Activated T-cell treated with anti-CD3 and anti-CD28 coated beads, Interleukin-2, amount 50 U/mL, for 48 hours (primary cell): ENCODE measurements around the gene TEKT1.
"Not testable (repeated sequence)": the region's sequence is repeated elsewhere in the genome, so short reads cannot be mapped to it uniquely, and the experiment has no call there.

Experiments
- DNase-seq, 2 experiments: peaks; one replicate each; pipeline ENCODE4 v3.0.0-alpha.2; 2020

TEKT1 gene

DNA sequence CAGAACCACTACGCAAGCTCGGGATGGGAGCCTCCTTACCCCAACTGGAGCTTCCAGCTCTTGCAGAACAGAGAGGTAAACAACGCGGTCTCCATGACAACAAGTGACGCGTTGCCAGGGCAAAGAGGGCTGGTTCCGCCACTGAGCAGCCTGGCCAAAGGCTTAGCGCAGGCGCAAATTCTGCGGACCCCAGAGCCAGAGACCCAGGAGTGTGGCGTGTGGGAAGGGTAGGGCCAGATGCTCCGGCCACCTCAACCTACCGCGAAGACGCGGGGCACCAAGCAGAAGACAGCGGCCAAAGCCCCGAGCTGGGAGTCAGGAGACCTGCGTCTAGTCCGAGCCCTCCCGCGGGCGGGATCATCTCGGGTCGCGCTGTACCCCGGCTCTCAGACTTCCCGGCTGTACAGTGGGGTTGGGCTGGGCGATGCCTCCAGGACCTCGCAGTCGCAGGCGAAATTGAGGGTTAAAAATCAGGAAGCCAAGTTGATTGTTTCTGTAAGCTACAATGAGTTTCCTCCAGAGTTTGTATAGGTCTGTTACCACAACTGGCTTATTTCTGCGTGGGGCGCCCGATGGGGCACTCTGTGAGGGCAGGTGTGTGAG is at the start of gene TEKT1:
Gene TEKT1 (minus strand): TSS at position 69 of the 603 bp plus-strand sequence. CDS start 1,353 bp downstream, outside the sequence.
- peak; percentile 62 to 70 for DNase-seq

DNA sequence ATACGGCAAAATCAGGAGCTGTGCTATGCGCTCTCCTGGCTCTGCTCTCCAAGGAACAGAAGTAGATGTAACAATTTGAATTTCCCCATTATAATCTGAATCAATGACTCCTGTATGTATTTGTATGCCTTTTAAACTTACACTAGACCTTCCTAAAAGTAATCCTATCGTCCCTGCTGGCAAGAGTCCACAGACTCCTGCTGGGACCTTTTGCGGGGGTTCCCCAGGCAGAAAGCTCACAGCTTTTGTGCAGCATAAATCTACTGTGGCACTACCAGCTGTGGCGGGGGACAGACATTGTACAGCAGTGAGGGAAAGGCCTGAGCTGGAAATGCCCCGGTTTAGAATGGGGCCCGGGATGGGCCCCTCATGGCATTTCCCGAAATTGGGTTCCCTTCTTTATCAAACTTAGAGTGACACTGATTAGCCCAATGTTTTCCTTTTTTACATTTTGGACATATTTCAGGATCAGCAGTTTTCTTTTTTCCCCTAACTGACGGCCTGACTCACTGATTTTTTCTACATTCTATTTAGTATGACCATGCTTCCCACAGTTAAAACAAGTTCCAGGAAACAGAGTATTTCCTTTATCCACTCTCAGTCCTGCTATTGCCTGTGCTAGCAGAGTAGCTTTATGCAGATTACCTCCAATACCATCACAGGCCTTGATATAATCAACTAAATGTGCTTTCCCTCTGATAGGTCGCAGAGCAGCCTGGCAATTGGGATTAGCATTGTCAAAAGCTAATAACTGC is 47.9 kb upstream of the TEKT1 start:
- not testable (repeated sequence) for DNase-seq

DNA sequence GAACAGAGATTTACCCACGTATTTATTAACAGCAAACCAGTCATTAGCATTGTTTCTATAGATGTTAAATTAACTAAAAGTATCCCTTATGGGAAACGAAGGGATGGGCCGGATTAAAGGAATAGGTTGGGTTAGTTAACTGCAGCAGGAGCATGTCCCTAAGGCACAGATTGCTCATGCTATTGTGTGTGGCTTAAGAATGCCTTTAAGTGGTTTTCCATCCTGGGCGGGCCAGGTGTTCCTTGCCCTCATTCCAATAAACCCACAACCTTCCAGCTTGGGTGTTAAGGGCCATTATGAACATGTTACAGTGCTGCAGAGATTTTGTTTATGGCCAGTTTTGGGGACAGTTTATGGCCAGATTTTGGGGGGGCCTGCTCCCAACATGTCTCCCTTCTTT is 43.7 kb upstream of the TEKT1 start:
- not testable (repeated sequence) for DNase-seq

GRCh38 chr17:6872936-6873335 is 41.4 kb upstream of the TEKT1 start:
- DNase-seq: no peak

DNA sequence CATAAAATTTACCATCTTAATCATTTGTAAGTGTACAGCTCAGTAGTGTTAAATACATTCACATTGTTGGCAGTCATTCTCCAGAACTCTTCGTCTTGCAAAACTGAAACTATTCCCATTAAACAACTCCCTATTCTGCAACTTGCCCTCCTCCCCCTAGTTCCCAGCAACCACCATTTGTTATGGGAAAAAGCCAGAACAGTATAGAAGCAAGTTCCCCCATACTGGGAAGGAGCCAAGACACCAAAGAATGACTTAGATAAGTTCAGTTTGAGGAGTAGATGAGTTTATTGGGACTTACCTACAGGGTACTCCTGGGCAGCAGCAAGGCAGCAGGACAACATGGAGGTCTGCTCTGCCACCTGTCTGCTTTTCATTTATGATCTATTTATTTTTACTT is 39.3 kb upstream of the TEKT1 start:
- DNase-seq: no peak

DNA sequence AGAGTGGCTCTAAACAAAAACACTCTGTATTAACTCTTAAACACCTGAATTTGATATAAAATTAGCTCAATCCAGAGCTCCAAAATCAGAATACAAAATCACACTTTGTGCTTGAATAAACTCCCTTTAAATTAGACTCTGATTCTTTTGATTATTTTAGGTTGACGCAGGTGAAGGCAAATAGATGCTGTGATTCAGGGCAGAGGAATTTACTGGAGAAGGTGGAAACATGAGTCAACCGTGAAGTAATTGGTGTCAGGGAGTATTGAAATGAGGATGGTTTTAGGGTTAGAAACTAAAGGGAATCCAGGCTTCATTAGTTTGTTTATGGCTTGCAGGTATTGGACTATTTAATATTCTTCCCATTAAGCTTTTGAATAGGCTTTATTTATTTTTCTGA is 37.1 kb upstream of the TEKT1 start:
- no peak for DNase-seq

GRCh38 chr17:6867849-6868248 is 36.3 kb upstream of the TEKT1 start:
- DNase-seq: no peak

- DNase-seq: peak in 1 of 2 experiments; percentile 26
Measured at GRCh38 chr17:6862825-6863224, 31.3 kb upstream of the TEKT1 start.

DNA sequence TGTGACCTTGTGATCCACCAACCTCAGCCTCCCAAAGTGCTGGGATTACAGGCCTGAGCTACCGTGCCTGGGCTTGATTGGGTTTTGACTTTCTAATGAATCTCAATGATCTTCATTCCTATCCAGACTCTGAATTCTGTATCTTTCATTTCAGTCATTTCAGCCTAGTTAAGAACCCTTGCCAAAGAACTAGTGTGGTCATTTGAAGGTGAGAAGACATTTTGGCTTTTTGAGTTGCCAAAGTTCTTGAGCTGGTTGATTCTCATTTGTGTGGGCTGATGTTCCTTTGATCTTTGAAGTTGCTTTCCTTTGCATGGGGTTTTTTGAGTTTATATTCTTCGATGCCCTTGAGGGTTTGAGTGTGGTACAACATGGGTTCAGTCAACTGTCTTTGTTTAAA is 30.6 kb upstream of the TEKT1 start:
- no peak for DNase-seq

DNA sequence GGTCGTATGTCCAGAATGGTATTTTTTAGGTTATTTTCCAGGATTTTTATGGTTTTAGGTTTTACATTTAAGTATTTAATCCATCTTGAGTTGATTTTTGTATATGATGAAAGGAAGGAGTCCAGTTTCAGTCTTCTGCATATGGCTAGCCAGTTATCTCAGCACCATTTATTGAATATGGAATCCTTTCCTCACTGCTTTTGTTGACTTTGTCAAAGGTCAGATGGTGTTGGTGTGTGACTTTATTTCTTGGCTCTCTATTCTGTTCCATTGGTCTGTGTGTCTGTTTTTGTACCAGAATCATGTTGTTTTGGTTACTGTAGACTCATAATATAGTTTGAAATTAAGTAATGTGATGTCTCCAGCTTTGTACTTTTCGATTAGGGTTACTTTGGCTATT is 26.4 kb upstream of the TEKT1 start:
- DNase-seq: no peak

- no peak for DNase-seq
Measured at GRCh38 chr17:6857336-6857735, 25.8 kb upstream of the TEKT1 start.

DNA sequence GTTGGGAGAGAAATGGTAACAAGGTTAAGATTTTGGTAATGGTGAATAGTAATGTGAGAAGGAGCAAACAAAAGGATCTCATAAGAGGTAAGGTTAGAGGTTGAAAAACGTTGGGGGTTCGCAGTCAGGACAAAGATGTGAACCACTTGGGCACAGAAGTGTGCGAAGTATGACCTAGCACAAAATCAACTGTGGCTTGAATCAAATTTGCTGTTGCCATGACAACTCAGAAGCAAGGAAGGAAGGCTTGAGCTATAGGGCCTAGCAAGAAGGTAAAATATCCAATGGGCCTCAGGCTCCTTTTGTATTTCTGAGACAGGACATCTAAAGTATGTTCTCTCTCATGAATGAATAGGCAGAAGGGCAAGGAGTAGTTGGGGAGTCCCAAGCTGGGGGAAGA is 24.5 kb upstream of the TEKT1 start:
- no peak for DNase-seq

GRCh38 chr17:6853764-6854442 is 22.4 kb upstream of the TEKT1 start:
- DNase-seq: peak; percentile 31 to 37

- DNase-seq: not testable (repeated sequence)
Measured at GRCh38 chr17:6848545-6849179, 17.1 kb upstream of the TEKT1 start.

DNA sequence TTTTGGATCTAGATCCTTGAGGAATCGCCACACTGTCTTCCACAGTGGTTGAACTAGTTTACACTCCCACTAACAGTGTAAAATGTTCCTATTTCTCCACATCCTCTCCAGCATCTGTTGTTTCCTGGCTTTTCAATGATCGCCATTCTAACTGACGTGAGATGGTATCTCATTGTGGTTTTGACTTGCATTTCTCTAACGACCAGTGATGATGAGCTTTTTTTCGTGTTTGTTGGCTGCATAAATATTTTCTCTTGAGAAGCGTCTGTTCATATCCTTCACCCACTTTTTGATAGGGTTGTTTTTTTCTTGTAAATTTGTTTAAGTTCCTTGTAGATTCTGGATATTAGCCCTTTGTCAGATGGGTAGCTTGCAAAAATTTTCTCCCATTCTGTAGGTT is 14.6 kb upstream of the TEKT1 start:
- DNase-seq: not testable (repeated sequence)

- not testable (repeated sequence) for DNase-seq
Measured at GRCh38 chr17:6844406-6844805, 12.9 kb upstream of the TEKT1 start.

DNA sequence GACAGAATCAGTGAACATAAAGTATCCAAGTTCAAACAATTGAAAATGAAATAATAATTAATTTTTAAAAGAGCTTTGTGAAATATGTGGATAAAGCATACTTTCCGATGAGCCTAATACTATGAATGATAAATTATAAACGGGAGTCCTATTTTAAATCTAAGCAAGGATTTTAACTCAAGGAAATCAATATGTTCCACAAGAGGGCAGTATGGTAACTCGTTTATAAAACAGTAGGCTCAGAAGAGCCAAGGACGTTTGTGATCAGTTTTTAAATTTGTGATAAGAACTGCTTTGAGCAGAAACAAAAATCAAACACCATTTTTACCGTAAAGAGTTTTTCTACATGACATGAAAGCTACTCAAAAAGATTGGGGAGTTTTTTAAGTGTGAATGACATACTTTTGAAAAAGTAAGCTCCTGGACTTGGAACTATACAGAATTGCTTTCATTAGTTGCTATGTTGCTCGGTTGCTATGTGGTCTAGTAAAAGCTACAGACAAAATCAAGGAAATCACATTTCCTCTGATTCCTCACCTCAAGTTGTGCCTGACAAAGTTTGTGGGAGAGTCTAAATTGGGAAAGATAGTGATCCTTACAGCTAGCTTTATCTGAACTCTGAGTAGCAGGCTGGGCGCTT is 11.8 kb upstream of the TEKT1 start:
- DNase-seq: no peak

- DNase-seq: not testable (repeated sequence)
Measured at GRCh38 chr17:6841769-6842168, 10.2 kb upstream of the TEKT1 start.

DNA sequence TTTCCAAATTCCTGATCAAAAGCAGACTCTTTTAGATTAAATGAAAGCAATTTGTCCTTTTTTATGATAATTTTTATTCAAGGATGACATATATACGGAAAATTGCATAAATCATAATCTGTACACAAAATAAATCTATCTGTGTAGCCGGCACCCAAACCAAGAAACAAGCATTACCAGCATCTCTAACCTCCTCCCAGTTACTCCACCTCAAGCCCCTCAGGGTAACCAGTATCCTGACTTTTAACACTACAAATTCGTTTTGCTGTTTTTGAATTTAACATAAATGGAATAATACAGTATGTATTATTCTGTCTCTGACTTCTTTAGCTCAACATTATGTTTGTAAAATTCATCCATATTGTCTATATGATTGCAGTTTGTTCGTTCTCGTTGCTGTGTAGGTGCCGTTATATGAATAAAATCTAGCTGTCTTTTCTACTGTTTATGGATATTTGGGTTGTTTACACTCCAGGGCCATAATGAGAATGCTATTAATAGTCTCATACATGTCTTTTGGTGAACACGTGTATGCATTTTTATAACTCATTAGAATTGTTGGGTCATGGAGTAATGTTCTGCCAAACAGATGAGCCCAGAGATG is 1.0 kb downstream of the TEKT1 start:
- DNase-seq: no peak

GRCh38 chr17:6823011-6823442 is 8.5 kb downstream of the TEKT1 start:
- DNase-seq: no peak

- no peak for DNase-seq
Measured at GRCh38 chr17:6818938-6819337, 12.6 kb downstream of the TEKT1 start.

- DNase-seq: not testable (repeated sequence)
Measured at GRCh38 chr17:6816368-6816767, 15.2 kb downstream of the TEKT1 start.
